LNCaP clone FGC (cell line): Measurements from ENCODE around the gene ALAS1.

Experiments used
- DNase-seq: peaks from one replicate; pipeline ENCODE4 v3.0.0-alpha.2; 2011; ENCODE audit warnings: low read depth
- H3K4me3 ChIP-seq: 2 replicates; pipeline ENCODE4 v1.5.1; 2011; ENCODE audit warnings: mild to moderate bottlenecking, low read depth, low read length, control low read depth
- TF ChIP-seq, protein P1 (sequence below): IDR thresholded peaks from 2 replicates; pipeline ENCODE4 v1.5.1; 2012; ENCODE audit warnings: mild to moderate bottlenecking; ENCODE audit not compliant: control insufficient read depth, insufficient read depth; ENCODE audit errors: extremely low read depth

The ALAS1 gene

DNA sequence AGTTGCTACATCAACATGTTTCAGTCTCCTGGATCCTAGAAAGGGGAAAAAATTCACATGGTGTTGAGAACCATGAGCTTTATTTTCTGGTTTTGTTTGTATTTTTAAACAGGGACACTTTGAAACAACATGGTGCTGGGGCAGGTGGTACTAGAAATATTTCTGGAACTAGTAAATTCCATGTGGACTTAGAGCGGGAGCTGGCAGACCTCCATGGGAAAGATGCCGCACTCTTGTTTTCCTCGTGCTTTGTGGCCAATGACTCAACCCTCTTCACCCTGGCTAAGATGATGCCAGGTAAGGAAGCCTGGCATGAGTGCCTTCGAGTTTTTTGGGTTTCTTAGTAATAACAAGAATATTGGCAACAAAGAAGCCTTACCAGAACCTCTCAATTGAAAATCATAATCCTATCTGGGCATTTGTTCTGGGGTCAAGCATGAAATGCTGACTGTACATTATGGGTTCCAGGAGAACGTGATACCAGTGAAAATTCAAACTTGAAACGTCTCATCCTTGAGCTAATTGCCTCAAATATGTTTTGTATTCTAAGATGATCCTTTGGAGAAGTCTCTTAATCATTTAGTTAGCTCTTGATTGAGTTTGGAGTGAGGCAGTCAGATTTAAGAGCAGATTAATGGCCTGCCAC lies 7.9 kb downstream of the ALAS1 start:
- TF ChIP-seq, protein P1, sequence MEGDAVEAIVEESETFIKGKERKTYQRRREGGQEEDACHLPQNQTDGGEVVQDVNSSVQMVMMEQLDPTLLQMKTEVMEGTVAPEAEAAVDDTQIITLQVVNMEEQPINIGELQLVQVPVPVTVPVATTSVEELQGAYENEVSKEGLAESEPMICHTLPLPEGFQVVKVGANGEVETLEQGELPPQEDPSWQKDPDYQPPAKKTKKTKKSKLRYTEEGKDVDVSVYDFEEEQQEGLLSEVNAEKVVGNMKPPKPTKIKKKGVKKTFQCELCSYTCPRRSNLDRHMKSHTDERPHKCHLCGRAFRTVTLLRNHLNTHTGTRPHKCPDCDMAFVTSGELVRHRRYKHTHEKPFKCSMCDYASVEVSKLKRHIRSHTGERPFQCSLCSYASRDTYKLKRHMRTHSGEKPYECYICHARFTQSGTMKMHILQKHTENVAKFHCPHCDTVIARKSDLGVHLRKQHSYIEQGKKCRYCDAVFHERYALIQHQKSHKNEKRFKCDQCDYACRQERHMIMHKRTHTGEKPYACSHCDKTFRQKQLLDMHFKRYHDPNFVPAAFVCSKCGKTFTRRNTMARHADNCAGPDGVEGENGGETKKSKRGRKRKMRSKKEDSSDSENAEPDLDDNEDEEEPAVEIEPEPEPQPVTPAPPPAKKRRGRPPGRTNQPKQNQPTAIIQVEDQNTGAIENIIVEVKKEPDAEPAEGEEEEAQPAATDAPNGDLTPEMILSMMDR, result no peak
- H3K4me3 ChIP-seq, result no peak overlapping the region
- no peak for DNase-seq

DNA sequence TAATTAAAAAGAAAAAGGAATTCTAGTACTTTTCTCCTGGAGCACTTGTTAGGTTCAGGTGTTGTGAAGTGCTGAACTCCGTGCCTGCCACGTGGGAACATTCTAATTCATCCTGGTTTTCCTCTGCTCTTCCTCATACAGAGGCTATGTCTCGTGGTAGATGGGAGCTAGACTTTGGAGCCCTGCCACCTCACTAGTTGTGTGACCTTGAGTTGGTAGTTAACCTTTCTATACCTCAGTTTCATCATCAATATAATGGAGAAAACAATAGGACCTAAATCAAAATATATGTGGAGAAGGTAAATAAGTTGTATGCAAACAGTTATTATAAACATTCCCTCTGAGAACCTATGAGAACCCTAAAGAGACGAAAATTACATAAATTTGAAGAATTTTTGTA lies 10.6 kb downstream of the ALAS1 start:
- no peak overlapping the region for H3K4me3 ChIP-seq
- TF ChIP-seq, protein P1, result no peak
- no peak for DNase-seq

- TF ChIP-seq, protein P1, result no peak
These were observed 12.1 kb downstream of the ALAS1 start for GRCh38 chr3:52210037-52210436.

DNA sequence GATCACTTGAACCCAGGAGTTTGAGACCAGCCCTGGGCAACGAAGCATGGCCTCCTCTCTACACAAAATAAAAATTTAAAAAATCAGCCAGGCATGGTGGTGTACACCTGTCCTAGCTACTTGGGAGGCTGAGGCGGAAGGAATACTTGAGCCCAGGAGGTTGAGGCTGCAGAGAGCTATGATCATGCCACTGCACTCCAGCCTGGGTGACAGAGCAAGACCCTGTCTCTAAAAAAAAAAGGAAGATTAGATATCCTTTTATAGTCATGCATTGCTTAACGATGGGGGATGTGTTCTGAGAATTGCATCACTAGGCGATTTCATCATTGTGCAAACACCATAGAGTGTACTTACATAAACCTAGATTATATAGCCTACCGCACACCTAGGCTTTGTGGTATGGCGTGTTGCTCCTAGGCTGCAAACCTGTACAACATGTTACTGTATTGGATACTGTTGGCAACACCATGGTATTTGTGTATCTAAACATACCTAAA lies 12.6 kb downstream of the ALAS1 start:
- TF ChIP-seq, protein P1, result no peak
- peak; percentile 95 for DNase-seq
- H3K4me3 ChIP-seq, result no peak overlapping the region

More at GRCh38 chr3:52210037-52210436, 12.1 kb downstream of the ALAS1 start:
- no peak overlapping the region for H3K4me3 ChIP-seq
- no peak for DNase-seq

DNA sequence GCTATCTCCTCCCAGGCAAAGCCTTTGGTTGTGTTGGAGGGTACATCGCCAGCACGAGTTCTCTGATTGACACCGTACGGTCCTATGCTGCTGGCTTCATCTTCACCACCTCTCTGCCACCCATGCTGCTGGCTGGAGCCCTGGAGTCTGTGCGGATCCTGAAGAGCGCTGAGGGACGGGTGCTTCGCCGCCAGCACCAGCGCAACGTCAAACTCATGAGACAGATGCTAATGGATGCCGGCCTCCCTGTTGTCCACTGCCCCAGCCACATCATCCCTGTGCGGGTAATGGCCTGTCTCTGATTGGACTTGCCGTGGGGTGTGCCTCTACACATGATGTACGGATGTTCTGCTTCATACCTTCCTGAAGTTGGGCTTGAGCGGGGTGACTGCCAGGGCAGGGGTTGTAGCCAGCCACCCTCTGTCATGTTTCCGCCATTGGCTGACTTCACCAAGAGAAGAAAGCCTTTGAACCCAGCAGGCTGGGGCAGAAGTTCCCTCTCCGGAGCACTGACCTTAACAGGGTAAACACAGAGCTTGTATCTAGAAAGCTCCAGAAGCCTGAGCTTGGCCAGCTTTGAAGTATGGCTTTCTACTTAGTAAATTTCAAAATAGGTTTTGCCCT lies 13.4 kb downstream of the ALAS1 start:
- H3K4me3 ChIP-seq, result no peak overlapping the region
- TF ChIP-seq, protein P1, result no peak
- no peak for DNase-seq

DNA sequence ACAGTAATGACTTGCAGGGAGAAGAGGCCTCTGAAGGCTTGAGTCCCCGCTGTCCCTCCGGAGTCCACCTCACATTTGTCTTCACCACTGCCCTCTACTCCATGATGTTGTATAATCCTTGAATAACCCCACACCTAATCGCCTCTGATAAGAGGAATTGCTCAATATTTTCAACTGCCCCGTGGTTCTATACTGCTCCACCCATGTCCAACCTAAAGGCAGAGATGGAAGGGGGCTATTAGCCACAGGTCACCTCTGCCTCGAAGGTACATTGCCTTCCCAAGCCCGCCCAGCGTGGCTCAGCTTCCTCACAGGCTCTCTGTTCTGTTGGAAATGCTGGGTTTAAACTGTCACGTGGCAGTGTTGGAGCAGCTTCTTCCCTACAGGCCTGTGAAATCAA lies 15.0 kb downstream of the ALAS1 start:
- DNase-seq, result no peak
- no peak overlapping the region for H3K4me3 ChIP-seq
- TF ChIP-seq, protein P1, result no peak
